H54 (cell line): ENCODE measurements around the gene ZNF618.

Experiments used
- DNase-seq: peaks from one replicate; pipeline ENCODE4 v3.0.0; 2011; ENCODE audit warnings: low spot score, mixed read lengths; ENCODE audit not compliant: insufficient read length
- FAIRE-seq: peaks from 3 replicates; lab custom pipeline; 2011; peaks lifted over from hg19 to GRCh38; lab: Jason Lieb, UNC
- POLR2A ChIP-seq: IDR thresholded peaks from 2 replicates; pipeline ENCODE4 v1.6.1; 2011; ENCODE audit warnings: low read depth, mild to moderate bottlenecking, low read length

Gene ZNF618

DNA sequence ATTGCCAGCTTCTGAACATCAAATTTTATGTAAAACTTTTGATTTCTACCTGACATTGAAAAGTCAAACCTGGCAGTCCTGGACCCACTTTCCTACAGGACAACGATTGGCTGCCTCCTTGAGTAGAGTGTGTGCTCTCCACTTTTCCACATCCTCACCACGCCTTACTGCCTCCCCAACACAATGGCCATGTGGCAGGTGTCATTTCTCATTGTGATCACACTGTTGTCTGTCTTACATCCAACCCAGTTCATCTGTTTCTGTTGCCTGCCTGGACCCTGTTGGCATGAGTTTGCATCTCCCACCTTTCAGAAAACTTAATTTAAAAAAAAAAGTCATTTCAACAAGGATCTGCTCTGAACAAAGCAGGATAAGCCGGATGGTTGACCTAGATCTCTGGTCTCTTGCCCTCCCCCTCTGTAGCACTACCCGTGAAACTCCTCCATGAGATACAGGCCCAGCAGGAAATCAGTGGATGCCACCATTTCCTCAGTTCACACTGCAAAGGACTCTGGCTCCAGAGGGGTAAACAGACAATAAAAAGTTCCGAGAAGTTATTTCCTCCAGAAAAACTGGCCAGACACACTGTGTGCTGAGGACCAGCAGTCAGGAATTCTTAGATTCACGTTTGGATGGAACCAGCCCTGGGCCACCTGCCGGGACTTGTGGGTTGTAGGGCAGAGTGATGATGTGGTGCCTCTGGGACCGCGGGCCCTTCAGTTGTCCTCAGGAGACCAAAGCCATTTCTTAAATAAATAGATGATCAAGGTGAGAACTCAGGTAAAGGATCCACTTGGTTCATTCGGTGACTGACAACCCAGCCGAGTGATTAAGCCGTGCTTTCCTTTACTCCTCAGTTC, 153.4 kb downstream of the ZNF618 start:
- DNase-seq (no peak), FAIRE-seq (no peak)
- TF ChIP-seq POLR2A: no peak

DNA sequence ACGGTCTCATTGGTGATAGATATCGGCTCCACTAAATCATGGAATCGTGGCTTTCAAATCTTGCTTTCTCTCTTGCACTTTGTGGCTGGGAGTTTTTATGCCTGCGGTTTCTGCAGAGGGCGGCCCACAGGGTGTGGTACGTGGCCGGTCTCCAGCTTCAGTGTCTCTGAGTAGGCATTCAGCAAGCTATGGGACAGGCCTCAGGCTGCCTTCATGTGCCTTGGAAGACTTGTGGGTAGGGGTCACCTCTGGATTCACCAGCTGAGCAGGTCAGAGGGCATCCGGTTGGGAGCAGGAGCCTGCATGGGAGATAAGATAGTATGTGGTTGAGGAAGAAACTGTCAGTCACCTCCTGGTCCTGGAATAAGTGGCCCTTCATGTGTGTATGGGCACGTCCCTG, 154.3 kb downstream of the ZNF618 start:
- no peak for FAIRE-seq
- TF ChIP-seq POLR2A: no peak
- DNase-seq: no peak

DNA sequence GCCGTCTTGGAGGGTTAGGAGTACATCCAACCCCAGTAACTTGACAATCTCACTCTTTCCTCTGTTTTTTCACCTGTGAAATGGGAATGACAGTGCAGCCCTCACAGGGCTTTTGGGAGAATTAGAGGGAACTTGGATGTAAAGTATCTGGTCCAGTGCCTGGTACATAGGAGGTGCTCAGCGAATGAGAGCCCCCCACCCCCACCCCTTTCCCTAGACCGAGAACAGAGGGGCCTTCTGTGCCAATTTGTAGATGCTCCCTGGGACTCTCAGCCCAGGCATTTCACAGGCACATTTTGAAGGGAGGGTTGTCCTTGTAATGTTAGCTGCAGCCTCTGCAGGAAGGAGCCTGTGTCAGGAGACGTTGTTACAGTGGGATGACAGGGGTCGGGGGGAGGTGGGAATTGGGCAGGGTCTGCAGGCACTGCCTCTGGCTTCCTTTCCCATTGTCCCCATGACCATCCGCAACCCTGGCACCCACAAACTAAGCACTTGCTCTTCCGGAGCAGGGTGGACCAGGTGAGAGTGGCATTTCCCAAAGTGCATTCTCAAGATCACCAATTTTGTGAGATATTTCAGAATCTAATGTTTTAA, 155.0 kb downstream of the ZNF618 start:
- FAIRE-seq: no peak
- no peak for TF ChIP-seq POLR2A
- DNase-seq: no peak

DNA sequence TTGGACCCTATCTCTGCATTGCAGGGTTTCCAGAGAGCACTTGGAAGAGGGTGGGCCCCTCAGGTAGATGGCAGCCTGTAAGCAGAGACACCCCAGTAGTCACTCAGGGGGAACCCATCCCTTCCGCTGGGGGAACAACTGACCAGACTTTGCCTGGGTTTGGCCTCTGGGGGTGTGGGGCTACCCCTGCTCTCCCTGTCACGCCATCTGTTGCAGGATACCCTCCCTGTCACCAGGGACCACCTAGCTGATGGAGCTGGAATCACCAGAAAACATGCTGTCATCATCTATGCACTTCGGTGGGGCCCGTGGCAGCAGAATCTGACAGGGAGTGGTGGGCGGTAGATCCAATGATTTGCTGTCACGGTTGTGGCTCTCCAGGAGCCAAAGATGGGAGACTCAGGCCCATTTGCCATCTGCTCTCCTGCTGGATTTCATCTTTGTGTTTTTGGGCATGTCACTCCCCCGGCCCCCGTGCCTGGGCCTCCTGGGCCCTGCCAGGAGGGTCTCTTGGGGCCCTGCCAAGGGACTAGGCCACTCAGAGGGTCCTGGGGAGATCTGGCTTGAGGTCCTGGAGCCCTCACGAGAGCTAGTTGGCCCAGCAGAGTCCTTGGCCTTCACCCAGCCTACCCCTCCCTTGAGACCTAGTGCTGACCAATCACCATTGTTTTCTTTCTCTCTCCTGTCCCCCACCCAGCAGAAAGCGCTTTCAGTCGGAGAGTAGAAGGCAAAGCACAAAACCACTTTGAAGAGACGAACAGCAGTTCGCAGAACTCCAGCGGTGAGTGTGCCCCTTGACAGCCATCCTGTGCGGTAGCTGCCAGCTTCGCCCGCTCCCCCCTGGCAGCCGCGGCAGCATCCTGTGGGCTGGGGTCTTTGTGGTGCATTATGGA, 156.1 kb downstream of the ZNF618 start:
- FAIRE-seq: no peak
- TF ChIP-seq POLR2A: no peak
- DNase-seq: no peak

DNA sequence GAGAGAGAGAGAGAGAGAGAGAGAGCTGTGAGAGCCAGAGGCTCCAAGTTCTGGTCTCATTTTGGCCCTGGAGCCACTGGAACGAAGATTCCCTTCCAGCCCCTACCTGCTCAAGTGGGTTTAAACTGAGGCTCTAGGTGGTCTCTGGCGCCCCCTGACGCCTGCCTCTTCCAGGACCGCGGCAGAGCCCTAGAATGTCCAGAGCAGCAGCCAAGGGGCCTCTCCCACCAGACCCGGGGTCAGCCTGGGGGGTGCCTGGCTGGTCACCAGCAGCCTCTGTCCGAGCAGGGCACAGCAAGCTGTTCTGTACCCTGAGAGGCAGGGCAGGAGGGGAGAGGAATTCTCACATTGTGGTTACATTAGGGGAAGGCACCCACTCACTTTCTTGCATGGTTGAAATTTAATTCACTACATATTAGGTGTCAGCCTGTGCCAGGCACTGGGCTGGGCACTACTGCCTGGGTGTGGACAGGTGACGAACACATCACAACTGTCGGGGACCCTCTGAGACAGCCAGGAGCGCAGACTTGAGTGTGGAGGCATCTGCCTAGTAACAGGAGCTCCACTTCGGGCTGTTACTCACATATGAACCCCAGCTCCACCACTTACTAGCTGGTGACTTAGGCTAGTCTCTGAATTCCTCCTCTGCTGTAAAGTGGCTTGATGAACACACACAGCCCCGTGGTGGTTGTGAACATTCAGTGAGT, 157.4 kb downstream of the ZNF618 start:
- FAIRE-seq: no peak
- no peak for DNase-seq
- no peak for TF ChIP-seq POLR2A

DNA sequence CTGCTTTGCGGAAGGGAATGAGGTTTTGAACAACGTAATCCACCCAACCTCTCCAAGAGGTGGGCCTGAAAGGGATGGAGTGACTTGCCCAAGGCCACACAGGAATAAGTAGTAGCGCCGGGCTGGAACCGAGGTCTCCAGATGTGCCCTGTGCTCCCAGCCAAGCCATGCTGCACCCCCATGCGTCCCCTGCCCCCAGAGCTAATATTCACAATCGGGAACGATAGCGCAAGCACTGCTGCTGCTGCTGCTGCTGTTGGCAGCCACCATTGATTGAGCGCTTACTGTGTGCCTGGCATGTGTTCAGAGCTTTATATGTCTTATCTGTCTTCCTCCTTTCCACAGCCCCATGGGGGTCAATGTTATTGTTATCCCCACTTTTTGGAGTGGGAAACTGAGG, 158.1 kb downstream of the ZNF618 start:
- no peak for FAIRE-seq

DNA sequence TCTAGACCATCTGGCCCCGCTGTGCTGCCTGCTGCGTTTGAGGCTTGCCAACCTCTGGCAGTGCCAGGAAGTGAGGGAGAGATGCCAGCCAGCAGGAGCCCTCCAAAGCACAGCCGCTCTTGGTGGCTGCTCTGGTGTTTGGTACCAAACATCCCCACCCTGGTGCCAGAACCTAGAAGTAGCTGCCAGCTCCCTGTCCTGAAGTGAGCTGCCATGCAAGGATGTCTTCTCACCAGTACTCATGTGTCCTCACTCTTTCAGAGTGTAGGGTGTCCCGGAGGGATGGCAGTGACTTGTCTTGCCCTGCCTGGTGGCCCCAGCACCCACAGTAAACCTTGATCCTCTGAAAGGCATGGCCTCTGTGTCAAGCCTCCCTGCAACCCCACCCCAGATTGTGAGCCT, 158.6 kb downstream of the ZNF618 start:
- DNase-seq (no peak), FAIRE-seq (no peak)
- no peak for TF ChIP-seq POLR2A

More for the DNA sequence above, 158.1 kb downstream of the ZNF618 start:
- no peak for DNase-seq
- no peak for TF ChIP-seq POLR2A

DNA sequence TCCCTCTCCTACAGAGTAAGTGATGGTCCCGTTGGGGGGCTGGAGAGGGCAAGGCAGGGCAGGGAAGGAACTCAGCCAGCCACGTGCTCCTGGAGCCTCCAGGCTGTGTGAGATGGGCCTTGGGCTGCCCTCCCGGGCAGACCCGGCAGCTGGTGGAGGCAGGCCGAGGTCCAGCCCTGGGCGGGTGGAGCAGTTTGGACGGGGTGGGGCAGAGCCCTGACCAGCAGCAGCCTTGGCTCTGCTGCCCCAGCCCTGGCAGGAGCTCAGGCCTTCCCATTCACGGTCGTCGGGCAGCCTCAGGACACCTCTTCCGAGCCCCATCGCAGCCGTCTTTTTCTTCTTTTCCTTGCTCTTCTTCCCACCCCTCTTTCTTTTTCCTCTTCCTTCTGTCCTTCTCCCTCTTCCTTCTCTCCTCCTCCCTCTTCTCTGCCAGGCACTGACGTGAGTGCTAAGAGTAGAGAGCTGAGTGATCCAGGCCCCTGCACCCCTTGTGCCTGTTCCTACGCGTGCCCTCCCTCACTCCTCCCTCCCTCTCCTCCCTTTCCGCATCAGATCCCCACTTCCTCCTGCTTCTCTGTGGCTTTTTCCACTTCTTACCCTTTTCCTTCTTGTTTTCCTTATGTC, 159.2 kb downstream of the ZNF618 start:
- no peak for TF ChIP-seq POLR2A
- DNase-seq (no peak), FAIRE-seq (no peak)

DNA sequence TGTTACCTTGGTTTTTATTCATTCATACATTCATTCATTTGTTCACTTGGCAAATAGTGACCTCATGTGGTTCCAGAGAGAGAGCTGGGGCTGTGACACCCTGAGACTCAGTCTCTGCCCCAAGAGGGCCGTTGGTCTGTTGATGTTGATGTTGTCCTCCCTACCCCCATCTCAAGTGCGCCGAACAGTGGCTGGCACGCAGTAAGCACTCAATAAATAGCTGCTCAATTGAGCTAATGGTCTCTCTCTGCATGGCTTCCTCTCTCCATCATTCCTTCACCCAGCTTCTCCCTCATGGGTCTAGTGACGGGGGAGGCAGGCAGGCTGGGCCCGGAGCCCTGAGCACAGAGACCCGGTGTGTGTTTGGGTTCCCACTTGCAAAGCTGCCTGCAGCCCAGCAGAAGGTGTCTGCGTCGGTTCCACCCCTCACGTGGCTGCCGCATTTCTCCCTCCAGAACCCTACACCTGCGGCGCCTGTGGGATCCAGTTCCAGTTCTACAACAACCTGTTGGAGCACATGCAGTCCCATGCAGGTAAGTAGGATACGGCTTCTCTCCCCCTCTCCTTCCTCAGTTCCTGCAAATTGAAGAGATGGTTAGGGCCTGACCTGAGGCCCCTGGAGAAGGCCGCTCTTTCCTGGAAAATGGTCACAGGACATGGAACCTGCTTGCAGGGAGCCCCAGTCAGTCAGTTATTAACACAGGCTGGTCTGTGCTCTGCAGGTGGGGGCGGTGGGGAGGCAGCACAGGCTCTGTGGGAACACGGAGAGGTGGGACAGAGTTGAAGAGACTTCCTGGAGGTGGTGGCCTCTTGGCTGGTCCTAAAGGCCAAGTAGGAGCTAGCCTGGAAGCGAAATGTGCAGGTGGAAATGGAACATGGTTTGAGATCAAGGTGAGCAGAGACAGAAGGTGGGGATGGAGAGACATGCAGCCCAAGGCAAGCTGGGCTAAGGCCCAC, 160.0 kb downstream of the ZNF618 start:
- no peak for FAIRE-seq
- DNase-seq: no peak
- TF ChIP-seq POLR2A: no peak

DNA sequence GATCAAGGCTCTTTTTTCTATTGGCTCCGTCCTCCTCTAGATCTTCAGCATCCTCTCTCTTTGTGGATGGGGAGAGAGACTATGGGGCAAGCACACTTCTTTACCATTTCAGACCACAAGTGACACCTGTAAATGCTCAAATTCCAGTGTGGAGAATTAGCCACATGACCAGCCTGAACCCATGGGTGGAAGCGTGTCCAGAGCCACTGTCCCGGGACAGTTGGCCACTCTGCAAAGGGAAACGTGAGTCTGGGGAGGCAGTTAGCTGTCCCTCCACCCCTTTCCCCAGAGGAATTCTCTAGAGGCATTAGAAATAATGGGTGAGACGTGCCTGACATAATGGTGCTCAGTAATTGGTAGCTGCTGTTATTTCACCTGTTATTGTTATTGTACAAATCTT, 161.1 kb downstream of the ZNF618 start:
- DNase-seq (no peak), FAIRE-seq (no peak)
- no peak for TF ChIP-seq POLR2A

DNA sequence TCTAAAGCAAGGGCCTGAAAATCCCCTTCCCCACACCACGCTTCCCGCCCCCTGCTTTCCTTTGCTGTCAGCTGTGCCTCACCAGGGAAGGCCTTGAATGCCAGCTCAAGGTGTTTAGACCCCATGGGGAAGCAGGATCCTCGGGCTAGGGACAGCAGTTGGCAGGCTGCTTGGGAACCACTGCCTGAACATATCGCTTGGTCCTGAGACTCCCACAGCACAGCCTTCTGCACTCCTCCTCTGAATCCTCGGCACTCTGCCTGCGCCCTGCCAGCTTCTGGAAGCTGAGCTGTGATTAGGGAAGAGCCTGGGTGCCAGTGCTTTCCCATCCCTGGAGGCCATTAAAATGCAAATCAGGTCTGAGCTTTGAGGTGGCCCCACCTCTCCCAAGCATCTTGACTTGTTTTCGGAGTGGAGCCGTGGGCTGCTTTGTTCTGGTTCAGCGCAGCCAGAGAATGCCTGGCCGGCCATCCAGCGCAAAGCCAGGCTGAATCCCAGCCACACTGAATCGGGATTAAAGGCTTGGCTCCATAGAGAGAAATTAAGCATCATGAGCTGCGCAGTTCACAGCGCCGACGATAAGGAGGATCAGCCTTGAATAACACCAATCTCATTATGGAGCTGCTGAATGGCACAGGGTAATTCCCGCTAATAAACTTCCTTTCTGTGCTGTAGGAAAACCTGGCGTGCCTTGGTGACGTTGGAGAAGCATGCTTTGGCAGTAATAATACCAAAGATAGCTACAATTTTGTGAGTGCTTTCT, 162.0 kb downstream of the ZNF618 start:
- no peak for DNase-seq
- no peak for TF ChIP-seq POLR2A
- no peak for FAIRE-seq
